LNCAP (cell line): ENCODE data around the gene NOS1.

ENCODE experiments used
- CTCF ChIP-seq: fragments of 450-650 bp; IDR thresholded peaks from 2 replicates; pipeline ENCODE4 v1.5.1; 2017; ENCODE audit warnings: mild to moderate bottlenecking

NOS1 gene

GRCh38 chr12:117169548-117169947, 191.9 kb downstream of the NOS1 start:
- TF ChIP-seq CTCF: no peak

- no peak for TF ChIP-seq CTCF
These were observed 192.4 kb downstream of the NOS1 start for GRCh38 chr12:117168976-117169375.

- no peak for TF ChIP-seq CTCF
These were observed 193.7 kb downstream of the NOS1 start for GRCh38 chr12:117167769-117168168.

GRCh38 chr12:117166107-117166506, 195.3 kb downstream of the NOS1 start:
- no peak for TF ChIP-seq CTCF

- no peak for TF ChIP-seq CTCF
These were observed 196.1 kb downstream of the NOS1 start for GRCh38 chr12:117165342-117165741.

- no peak for TF ChIP-seq CTCF
These were observed 198.8 kb downstream of the NOS1 start for GRCh38 chr12:117162633-117163032.

GRCh38 chr12:117162167-117162539, 199.3 kb downstream of the NOS1 start:
- TF ChIP-seq CTCF: no peak

- TF ChIP-seq CTCF: no peak
These were observed 199.8 kb downstream of the NOS1 start for GRCh38 chr12:117161460-117162166.
